Measurements from ENCODE around the gene AHDC1. TPM values are rescaled to one million over a fixed set of nuclear protein-coding genes. Genes with fewer than 3 reads are reported as not detected.
A peak's percentile ranks its signal among the peaks of the same experiment; 100 is the strongest.

AHDC1 gene
- total RNA-seq, 1 donor: 14.6 TPM

GRCh38 chr1:27562534-27563340 is 41.2 kb downstream of the AHDC1 start:
- no peak for TF ChIP-seq CTCF (IDR thresholded peaks at IDR 0.05; ENCODE audit: insufficient read depth, low read length)
- DNase-seq (ENCODE audit: low read depth): no peak
- H3K4me3 ChIP-seq (ENCODE audit: low read depth, low read length): no peak overlapping the region

- no peak for DNase-seq (ENCODE audit: low read depth)
- H3K4me3 ChIP-seq (ENCODE audit: low read depth, low read length): peak overlapping the region; percentile 17
- TF ChIP-seq CTCF (IDR thresholded peaks at IDR 0.05; ENCODE audit: insufficient read depth, low read length): no peak
Measured at GRCh38 chr1:27562021-27562420, 41.9 kb downstream of the AHDC1 start.

DNA sequence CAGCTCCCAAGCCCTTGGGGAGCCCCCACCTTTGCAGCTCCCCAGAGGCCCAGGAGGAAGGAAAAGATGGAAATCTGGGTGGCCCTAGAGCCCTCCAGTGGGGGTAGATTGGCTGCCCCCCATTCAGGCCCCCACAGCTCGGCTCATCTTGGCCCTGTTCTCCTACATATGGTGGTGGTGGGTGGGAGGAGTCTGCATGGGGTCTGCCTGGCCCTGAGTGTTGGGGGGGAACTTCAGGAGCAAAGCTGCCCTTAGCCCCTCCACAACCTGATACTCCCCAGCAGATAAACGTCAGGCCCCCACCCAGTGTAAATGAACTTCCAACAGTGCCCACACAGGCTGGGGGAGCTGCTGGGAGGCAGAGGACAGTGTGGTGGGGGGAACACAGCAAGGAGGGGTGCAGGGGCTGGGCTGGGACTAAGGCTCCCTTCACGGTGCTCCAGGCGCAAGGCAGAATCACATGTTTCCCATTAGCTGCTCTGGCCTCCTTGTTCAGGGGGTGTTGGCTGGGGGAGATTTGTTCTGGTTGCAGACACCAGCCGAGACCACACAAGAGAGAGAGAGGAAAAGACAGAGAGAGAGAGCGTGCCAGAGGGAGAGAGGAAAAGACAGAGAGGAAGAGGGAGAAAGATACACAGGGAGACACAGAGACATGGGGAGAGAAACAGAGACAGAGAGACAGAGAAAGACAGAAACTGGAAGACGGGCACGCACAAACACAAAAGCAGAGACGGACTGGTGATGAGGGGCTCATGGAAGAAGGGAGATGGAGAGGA is 42.6 kb downstream of the AHDC1 start:
- peak; percentile 49 for DNase-seq (ENCODE audit: low read depth)
- no peak for TF ChIP-seq CTCF (IDR thresholded peaks at IDR 0.05; ENCODE audit: insufficient read depth, low read length)
- H3K4me3 ChIP-seq (ENCODE audit: low read depth, low read length): peak overlapping the region; percentile 17

DNA sequence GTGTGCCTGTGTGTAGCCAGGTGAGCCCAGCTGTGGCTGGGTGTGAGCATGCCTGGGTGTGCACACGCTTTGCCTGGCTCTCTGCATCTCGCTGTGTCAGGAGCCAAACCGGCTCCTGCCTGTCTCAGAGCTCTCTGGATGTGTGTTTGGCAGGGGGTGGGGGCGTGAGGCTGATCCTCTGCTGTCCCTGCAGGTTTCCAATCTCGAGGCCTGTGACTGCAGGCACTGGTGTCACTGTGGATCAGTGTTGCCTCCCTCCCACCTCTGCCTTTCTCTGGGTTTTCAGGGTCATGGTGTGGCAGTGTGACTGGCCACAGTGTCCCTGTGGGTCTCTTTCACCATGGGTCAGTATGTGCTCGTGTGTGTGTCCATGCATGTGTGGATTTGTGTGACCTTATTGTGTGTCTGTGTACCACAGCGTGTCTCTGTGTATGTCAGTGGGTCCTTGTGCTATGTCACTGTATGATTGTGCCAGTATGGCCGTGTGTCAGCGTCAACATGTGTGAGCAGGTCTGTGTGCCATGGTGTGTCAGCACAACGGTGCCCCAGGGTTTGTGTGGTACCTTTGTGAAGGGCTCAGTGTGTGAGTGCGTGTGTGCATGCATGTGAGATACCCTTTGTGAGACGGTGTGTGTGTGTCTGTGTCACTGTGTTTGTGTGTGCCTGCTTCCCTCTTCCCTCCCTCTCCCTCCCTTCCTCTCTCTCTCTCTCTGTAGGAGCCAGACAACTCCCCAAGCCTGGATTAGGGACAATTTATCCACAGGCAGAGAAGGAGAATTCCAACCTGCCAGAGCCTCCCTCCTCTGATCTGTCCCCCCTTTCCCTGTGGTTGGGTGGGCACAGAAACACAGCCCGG is 43.4 kb downstream of the AHDC1 start:
- DNase-seq (ENCODE audit: low read depth): no peak
- H3K4me3 ChIP-seq (ENCODE audit: low read depth, low read length): no peak overlapping the region
- no peak for TF ChIP-seq CTCF (IDR thresholded peaks at IDR 0.05; ENCODE audit: insufficient read depth, low read length)

DNA sequence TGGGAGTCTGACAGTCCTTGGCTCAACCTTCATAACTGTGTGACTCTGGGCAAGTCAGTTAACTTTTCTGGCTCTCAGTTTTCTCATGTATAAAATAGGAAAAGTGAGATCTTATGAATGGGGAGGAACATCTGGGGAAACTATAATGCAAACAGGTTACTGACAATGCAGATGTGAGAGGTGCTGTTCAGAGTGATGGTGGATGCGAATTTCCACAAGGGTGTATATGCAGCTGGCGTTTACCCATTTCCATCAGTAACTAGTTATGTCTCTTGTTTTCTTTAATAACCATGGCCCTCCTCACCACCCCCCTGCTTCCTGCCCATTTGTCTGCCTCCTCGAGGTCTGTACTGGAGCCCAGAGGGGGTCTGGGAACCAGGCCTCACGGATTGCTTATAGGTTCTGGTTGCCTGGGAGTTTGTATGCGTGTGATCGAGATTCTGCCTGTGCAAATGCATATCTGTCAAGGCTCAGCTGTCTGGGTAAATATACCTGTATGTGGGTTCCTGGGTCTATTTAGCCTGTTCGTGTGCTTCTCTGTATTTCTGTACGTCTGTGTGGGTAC is 44.4 kb downstream of the AHDC1 start:
- no peak for TF ChIP-seq CTCF (IDR thresholded peaks at IDR 0.05; ENCODE audit: insufficient read depth, low read length)
- H3K4me3 ChIP-seq (ENCODE audit: low read depth, low read length): no peak overlapping the region
- DNase-seq (ENCODE audit: low read depth): no peak

All from fibroblast of the aortic adventitia (primary cell).